Stimulated activated CD8-positive, alpha-beta memory T cell treated with anti-CD3 and anti-CD28 coated beads, Interleukin-4, amount 100 ng/mL, for 48 hours (primary cell): ENCODE results near the gene BAZ1A.

Experiments
- DNase-seq: peaks from one replicate; pipeline ENCODE4 v3.0.0-alpha.2; 2020

The BAZ1A gene

DNA sequence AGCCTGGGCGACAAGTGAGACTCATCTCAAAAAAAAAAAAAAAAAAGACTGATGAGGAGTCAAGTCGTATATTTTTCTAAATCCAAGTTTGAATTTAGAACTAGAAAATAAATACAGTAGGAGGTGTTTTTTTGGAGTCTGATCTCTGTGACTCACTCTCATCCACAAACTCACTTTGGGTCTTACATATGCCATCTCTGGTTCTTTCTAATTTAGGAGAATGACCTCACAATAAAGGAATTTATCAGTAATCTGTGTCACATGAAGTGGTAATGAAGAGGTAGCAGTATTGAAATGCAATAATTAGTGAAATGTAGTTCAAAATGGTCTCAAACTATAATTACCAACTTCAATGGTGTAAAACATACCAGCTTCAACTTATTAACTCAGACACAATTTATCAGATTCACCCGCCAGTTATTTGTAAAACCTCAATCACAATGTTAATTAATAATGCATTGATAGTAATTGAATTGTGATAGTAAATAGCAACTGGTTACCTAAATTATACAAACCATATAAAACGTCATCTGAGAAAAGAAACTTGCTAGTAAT lies 156.3 kb downstream of the BAZ1A start:
- DNase-seq = no peak

DNA sequence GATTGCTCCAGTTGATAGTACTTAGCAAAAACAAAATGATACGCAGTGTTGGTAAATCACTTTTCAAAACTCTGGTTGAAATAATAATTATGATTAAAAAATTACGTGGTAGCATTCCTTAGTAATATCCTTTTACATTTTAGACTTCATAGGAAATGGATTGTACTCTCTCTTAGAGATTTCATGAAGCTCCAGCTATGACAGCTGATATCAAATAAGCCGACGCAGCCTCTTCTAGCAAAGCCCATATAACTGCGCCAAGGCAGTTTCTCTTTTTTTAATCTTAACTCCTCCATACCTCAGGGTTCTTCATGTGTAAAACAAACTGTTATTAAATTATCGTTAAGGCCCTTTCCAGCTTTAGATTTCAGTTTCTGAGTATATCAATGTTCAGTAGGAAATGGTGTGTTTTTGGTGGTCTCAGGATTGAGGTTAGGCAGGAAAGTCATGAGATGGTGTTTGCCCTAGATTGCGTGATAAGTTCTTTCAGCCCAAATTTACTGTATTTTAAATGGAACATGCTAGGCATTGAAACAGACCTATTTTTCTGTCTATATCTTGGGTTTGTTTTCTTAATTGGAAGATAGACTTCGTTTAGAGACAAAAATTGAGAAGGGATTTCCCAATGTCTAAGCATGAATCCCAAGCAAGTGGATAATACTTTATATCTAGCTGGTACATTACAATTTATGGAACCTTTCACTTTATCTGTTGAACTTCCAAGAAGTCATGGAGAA lies 159.9 kb downstream of the BAZ1A start:
- no peak for DNase-seq

DNA sequence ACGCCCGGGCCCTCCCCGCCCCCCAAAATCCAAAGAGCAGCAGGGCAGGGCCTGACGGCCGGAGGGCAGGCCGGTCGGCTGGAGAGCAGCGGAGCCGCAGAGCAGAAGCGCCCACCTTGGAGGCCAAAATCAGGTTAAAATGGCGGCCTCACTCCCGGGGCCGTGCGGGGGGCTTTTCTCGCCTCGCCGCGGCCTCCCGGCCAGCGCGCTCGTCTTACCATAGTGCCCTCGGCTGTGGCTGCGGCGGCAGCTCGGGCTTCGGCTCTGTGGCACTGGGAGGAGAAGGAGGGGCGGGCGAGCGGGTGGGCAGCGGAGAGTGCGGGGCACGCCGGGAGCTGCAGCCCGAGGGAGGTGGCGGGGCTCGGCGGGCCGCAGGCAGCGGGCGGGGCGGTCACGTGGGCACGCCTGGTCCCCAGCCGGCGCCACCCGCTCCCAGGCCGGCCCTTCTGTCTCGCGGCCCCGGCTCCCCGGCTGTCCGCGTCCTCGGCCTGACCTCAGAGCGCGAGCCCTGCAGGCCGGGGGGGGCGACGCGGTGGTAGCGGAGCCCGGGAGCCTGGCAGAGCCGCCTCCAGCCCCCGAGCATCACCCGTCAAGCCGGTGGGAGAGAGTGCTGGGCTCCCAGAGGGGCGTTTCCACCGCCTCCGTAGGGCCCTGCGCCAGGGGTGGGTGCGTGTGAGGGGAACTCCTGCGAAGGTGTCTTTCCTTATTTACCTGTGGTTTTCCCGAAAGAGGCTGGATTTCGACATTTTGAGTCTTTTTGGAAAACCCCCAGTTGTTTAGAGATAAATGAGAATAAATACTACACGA lies 160.6 kb downstream of the BAZ1A start, which contains the start of gene CFL2:
CFL2 (minus strand) TSS at position 274 of the 807 bp plus-strand sequence; CDS start at position 221, 53 bp downstream.
- DNase-seq = peak; percentile 81

DNA sequence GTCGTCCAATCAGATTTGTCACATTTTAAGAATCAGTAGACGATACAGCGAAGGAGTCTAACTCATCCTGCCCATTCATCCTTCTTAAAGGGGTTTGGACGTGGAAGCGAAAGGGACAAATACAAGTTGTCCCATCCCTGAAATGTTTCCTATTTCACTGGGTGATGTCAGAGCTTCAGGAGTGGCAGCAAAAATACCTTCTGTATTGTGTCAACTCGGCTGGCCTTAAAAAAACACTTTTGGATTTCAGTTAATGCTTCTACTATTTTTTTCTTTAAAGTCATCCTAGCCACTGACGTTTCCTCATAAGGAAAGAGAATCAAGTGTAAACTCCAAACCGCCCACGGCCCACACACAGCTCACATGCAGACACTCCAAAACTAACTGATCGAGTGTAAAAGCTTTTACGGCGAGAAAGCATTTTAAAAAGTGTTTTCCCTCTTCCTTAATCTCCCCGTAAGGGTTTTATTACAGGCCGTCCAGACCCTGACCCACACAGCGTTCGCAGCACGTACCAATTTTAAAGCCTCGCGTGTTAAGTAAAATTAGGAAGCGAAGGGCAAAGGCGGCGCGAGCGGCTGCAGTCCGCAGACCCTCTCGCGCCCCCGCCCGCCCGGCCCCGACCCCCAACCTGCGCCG lies 161.4 kb downstream of the BAZ1A start:
- peak; percentile 54 for DNase-seq

DNA sequence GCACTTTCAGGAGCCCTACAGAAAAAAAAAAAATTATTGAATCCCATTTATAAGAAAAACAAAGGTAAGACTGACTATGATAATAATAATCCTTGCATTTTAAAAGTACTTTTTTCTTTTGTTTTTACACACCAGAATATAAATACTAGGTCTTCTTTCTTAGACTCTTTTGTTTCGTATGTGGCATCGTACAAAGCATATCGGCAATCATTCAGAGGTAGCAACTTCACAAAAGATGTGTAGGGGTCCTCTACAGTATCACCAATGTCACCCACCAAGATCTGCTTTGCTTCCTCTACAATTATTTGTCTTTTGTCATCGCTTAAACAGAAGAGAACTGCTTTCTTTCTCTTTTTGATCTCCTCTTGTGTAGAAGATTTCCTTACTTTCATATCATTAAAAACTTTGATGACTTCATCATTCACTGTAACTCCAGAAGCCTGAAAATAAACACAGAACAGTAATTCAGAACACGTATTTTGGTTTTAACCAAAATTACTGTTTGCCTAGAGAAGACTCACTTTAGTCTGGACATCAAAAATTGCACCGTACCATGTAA lies 162.0 kb downstream of the BAZ1A start:
- DNase-seq = no peak

DNA sequence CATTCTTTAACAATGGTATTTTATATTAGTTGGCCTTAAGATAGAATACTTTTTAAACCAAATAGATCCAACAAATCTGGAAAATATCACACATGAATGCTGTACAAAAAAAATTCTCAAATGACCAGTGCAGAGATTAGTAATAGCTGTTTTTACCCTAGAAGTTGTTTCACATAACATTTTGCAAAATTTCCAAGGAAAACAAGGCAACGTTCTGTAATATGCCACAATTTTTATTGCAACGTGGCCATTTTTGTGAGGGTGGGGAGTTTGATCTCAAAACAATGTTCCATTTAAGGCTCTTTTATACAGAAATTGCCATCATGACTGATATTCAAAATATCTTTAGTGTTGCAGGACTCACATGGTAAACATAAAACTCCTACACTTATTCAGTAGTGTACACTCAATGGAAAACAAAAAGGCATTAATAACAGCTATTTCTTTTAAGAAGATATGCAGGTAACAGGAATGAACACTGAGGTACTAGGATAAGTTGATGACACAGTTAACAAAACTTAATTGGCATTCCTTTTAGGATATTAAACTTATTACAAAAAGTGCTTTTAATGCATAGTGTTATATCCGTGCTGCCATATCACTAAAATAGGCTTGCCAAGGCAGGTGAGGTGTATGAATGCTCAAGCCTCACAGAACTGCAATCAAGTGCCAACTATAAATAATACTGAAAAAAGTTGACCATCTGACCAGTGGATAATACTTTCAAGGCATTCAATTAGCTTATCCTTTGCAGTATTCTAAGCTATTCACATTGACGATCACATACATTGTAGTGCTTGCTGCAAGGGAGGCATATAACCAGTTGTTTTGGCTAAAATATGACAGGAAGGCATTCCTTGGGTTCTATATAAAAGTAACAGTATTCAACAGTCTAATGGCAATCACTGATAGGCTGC lies 163.1 kb downstream of the BAZ1A start:
- DNase-seq = no peak

DNA sequence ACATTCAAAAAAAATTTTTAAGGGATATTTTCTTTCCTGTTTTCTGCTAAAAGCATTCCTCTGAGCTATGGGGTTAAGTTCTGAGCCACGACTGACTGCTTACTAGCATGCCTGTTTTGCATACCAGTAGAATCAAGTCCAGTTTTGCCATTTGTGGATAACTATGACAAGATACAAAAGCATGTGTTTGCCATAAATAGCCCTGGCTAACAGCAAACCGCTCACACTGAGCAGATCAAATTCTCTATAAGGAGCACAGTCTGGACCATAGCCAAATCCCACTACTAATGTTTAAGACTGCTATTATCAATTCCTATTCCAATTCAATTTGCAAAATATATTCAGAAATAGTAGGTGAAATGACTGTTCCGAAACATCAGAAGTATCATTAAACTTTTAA lies 164.0 kb downstream of the BAZ1A start:
- DNase-seq = no peak

DNA sequence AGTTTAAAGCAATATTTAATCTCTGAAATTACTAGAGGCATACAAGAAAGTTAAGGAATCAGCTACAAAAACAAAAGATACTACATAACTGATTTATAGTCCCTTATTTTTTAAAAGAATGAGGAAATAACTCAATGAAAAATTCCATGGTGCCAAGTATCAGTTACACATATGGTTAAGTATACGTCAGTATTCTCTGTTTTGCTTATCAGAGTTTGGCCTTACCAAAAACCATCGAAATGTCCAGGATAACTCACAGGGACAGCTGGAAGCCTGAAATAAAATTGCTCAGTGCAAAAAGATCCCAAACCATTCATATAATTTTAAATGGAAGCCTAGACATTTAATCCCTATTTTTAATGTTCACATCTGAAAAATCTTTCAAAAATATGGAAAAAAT lies 164.4 kb downstream of the BAZ1A start:
- DNase-seq = no peak

DNA sequence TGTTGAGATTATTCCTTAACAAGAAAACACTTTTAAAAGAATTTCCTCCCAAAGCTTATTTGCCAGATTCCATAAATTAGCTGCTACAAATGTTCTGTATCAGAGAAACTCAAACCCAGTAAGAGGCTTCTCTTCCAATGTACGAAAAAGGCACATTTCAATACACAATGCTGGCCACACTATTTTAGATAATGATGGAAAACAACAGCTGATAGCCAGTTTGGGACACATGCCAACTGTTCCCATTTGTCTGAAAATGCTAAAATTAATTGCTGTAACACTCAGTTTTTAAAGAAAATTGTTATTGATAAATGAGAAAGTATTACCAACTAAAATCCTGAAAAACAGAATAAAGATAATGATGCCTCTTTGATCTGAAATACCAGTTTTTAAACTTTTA lies 165.2 kb downstream of the BAZ1A start:
- no peak for DNase-seq

DNA sequence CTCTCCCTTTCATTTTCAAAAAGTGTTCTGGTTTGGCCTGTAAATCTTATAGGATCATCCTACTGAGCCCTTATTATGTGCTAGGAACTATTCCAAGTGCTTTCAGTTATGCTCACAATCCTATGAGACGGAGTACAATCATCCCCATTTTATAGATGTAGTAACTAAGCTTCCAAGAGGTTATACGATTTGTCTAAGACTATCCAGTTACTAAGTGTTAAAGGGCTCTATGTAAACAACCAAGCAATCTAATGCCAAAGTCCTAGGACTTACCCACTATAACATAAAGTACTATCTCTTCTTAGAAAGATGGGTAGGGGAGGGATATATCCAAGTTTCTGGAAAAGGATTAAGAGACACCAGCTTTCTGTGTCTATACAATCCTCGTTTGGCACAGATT lies 167.4 kb downstream of the BAZ1A start:
- DNase-seq = no peak
